ENCODE data around the gene GOLGA2. TPM values are rescaled to one million over a fixed set of nuclear protein-coding genes. Genes with fewer than 3 reads are reported as not detected.

GOLGA2 gene, protein sequence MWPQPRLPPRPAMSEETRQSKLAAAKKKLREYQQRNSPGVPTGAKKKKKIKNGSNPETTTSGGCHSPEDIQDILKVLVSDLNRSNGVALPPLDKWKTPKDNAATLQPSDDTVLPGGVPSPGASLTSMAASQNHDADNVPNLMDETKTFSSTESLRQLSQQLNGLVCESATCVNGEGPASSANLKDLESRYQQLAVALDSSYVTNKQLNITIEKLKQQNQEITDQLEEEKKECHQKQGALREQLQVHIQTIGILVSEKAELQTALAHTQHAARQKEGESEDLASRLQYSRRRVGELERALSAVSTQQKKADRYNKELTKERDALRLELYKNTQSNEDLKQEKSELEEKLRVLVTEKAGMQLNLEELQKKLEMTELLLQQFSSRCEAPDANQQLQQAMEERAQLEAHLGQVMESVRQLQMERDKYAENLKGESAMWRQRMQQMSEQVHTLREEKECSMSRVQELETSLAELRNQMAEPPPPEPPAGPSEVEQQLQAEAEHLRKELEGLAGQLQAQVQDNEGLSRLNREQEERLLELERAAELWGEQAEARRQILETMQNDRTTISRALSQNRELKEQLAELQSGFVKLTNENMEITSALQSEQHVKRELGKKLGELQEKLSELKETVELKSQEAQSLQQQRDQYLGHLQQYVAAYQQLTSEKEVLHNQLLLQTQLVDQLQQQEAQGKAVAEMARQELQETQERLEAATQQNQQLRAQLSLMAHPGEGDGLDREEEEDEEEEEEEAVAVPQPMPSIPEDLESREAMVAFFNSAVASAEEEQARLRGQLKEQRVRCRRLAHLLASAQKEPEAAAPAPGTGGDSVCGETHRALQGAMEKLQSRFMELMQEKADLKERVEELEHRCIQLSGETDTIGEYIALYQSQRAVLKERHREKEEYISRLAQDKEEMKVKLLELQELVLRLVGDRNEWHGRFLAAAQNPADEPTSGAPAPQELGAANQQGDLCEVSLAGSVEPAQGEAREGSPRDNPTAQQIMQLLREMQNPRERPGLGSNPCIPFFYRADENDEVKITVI
- 83.5 TPM for total RNA-seq
- long read RNA-seq, full-length matches to known transcripts = 5 of 55 reads
- long read RNA-seq, partial matches to known transcripts = 14 of 55 reads
- long read RNA-seq, other reads (novel, unspliced or antisense) = 36 of 55 reads

DNA sequence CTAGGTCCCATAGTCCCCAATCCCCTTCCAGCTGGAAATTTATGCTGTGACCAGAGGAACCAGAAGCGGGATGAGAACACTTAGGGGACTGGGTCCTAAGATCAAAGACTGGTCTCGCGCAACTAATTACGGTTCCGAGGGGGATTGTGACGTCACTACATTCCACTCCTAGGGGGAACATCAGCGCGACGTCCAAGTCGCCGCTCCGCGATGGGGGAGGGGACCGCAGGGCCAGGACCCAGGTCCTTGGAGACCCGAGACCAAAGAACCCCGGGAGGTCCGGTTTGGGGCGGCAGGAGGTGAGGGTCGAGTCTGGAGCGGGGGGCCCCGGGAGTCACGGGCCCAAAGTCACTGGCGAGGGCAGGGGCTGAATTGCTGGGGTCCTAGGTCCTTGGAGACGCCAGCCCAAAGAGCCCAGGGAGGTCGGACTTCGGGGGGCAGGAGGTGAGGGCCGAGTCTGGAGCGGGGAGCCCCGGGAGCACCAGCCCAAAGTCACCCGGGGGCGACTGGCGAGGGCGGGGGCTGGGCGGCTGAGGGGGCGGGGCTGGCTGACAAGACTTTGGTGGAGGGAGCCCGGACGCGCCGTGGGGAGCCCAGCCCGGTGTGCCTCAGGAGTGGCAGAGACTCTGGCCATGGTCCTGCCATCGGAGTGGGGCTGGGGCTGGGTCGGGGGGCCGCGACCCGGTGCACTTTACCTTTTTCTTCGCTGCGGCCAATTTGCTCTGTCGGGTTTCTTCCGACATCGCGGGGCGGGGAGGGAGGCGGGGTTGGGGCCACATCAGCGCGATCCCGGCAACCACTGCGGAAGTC lies at the start of gene GOLGA2:
GOLGA2 (minus strand) TSS at position 810 of the 810 bp plus-strand sequence; CDS start at position 779, 31 bp downstream.
- DNase-seq = no peak
- ATAC-seq = peak; percentile 71
- intact Hi-C loops (cut with micrococcal nuclease) = no loop called here

GRCh38 chr9:128324401-128324800 lies 48.6 kb upstream of the GOLGA2 start:
- DNase-seq (no peak), ATAC-seq (no peak)
- intact Hi-C loops (cut with micrococcal nuclease) = no loop called here

GRCh38 chr9:128323791-128324190 lies 48.0 kb upstream of the GOLGA2 start:
- no peak for DNase-seq
- intact Hi-C loops (cut with micrococcal nuclease) = no loop called here
- ATAC-seq = no peak

- ATAC-seq = no peak
- intact Hi-C loops (cut with micrococcal nuclease) = no loop called here
Observed at GRCh38 chr9:128323212-128323730, 47.5 kb upstream of the GOLGA2 start.

DNA sequence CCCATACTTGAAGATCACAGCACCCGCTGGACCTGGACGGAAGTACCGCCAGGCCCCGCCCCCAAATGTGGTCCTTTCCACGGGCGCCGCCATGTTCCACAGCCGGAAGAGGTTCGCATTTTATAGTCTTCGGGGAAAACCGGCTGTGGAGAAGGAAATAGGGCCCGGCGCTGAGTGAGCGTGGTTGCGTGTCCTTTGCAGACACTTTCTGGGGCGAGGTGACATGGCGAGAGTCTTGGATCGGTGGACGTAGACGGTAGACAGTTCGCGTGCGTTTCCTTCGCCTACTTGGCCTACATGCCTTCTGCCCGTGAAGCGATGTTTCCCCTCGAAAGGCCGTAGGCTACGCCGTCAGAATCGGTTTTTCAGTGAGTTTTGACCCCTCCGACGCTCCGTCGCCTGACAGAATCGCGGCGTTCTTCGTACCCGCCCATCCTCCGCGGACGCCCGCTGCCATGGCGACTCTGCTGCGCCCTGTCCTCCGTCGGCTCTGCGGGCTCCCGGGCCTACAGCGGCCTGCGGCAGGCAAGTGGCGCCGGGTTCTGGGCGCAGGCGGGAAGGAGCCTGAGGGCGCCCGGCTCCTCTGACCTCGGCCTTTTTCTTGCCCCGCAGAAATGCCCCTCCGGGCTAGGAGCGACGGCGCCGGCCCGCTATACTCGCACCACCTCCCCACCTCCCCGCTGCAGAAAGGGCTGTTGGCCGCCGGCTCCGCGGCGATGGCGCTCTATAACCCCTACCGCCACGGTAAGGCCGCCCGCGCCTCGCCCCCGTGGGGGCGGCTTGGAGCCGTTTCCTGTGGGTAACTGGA lies 46.8 kb upstream of the GOLGA2 start, which contains the start of the genes COQ4 and TRUB2:
COQ4 (plus strand) TSS at position 436 of the 808 bp plus-strand sequence; CDS start at position 456, 20 bp downstream.
TRUB2 (minus strand) TSS at position 44 of the 808 bp plus-strand sequence; CDS start at position 5, 39 bp downstream.
- DNase-seq = peak; percentile 95
- intact Hi-C loops (cut with micrococcal nuclease) = no loop called here
- peak; percentile 98 for ATAC-seq

More at GRCh38 chr9:128323212-128323730, 47.5 kb upstream of the GOLGA2 start:
- DNase-seq = no peak

DNA sequence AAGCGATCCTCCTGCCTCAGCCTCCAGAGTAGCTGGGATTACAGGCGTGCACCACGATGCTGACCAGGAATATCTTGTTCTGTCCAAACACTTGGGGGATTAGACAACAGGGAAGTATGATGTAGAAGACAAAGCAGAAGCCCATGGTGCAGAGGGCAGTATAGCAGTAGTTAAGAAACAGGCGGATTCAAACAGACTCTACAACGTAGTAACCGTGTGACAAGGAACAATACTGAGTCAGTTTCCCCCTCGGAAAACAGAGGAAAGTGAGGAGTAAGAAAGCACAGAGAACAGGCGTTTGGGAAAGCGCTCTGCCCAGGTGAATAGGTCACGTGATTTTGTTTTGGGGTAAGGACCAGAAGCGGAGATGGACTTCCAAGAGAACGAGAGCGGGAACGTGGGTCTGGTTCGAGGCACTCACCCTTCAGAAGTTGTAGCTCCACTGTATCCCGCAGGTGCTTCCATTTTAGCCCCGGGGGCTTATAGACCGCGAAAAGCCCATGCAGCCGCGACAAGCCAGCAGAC lies 46.1 kb upstream of the GOLGA2 start:
- ATAC-seq (no peak), DNase-seq (no peak)
- intact Hi-C loops (cut with micrococcal nuclease) = no loop called here

DNA sequence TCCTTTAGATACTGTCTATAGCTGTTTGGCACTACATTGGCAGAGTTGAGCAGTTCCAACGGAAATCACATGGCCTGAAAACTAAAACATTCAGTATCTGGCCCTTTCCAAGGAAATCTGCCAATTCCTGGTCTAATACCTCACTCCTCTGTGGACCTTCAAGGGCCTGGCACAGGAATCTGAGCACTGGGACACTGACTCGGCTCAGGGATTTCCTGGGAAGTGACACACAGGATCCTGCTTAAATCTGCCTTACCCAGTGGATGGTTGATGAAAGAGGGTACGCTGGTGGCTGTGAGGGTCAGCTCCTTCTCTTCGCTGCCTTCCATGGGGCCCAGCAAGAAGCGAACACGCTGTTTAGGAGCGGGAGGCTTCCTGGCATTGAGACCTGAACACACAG lies 45.5 kb upstream of the GOLGA2 start:
- DNase-seq (no peak), ATAC-seq (no peak)
- intact Hi-C loops (cut with micrococcal nuclease) = no loop called here

GRCh38 chr9:128317629-128318028 lies 41.8 kb upstream of the GOLGA2 start:
- intact Hi-C loops (cut with micrococcal nuclease) = no loop called here
- no peak for ATAC-seq
- DNase-seq = no peak

- ATAC-seq = no peak
- DNase-seq = no peak
- intact Hi-C loops (cut with micrococcal nuclease) = no loop called here
Observed at GRCh38 chr9:128316421-128316820, 40.6 kb upstream of the GOLGA2 start.

- ATAC-seq (no peak), DNase-seq (no peak)
- intact Hi-C loops (cut with micrococcal nuclease) = no loop called here
Observed at GRCh38 chr9:128314697-128315096, 38.9 kb upstream of the GOLGA2 start.

- intact Hi-C loops (cut with micrococcal nuclease) = no loop called here
- peak; percentile 72 for DNase-seq
- peak; percentile 94 for ATAC-seq
Observed at GRCh38 chr9:128310461-128310860, 34.7 kb upstream of the GOLGA2 start.

GRCh38 chr9:128309551-128309950 lies 33.7 kb upstream of the GOLGA2 start:
- DNase-seq (no peak), ATAC-seq (no peak)
- intact Hi-C loops (cut with micrococcal nuclease) = no loop called here

- intact Hi-C loops (cut with micrococcal nuclease) = no loop called here
- ATAC-seq = no peak
- DNase-seq = no peak
Observed at GRCh38 chr9:128304971-128305288, 29.1 kb upstream of the GOLGA2 start.

DNA sequence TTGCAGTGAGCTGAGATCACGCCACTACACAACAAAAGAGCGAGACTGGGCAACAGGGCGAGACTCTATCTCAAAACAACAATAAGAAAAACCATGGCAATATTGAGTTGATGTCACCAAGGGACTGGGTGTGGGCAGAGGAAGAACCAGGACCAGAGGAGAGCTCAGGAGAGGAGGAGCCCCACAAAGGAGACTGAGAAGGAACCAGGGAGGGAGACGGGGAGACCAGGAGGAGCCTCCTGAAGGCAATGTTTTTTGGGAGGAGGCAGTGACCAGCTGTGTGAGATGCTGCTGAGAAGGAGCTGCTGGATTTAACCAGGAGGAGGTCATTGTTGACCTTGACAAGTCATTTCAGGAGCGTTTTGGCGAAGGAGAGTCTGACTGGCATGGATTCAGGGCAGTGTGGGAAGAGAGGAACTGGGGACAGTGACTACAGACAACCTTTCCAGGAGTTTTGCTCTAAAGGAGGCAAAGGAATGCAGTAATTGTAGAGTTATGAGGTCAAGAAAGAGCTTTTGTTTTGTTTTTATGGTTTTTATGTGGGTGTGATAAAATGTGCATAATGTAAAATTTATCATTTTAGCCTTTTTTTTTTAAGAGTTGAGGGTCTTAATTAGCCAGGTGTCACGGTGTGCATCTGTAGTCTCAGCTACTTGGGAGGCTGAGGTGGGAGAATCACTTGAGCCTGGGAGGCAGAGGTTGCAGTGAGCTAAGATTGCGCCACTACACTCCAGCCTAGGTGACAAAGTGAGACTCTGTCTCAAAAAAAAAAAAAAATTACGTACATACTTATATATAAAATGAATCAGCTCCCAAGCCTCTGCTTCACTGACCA lies 28.5 kb upstream of the GOLGA2 start:
- intact Hi-C loops (cut with micrococcal nuclease) = no loop called here
- peak; percentile 57 for ATAC-seq
- no peak for DNase-seq

GRCh38 chr9:128298535-128299482 lies 23.0 kb upstream of the GOLGA2 start:
- intact Hi-C loops (cut with micrococcal nuclease) = no loop called here
- ATAC-seq = no peak
- no peak for DNase-seq
